HG03442 (cell line): ENCODE data around the gene OCIAD2.
"Not testable (repeated sequence)": the region's sequence is repeated elsewhere in the genome, so short reads cannot be mapped to it uniquely, and the experiment has no call there.

ENCODE experiments used
- ATAC-seq: cut with Tn5 transposase; IDR thresholded peaks from one replicate; pipeline ENCODE4 v1.9.1; 2021; ENCODE audit warnings: mild to moderate bottlenecking, moderate library complexity; ENCODE audit not compliant: unreplicated experiment

The OCIAD2 gene

DNA sequence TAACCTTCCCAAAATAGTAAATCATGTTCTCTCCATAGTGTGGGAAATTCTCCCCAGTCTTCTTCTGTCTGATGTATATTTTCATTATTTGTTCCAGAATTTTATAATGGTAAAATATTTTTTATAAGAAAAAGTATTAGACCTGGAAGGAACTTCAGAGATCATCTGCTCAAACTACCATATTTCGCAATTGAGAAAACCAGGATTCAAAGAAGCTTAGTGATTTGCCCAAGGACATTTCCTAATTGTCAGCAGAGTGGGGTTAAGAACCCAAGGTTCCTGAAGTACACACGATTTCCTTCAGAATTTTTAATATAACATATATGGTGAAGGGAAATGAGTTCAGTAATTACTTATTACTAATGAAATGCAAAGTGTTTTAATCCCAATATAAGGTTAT is 51.6 kb downstream of the OCIAD2 start:
- no peak for ATAC-seq

DNA sequence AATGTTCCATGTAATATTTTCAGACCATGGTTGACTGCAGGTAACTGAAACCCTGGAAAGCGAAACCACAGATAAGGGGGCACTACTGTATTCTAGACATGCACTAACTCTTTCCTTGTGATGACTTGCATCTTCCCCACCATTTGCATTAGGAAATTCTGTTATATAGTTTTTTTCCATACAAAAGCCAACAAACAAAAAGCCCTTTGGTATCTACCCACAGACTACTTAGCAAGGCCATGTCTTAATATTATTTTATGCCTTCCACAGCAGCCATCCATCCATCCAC is 52.2 kb downstream of the OCIAD2 start:
- no peak for ATAC-seq

DNA sequence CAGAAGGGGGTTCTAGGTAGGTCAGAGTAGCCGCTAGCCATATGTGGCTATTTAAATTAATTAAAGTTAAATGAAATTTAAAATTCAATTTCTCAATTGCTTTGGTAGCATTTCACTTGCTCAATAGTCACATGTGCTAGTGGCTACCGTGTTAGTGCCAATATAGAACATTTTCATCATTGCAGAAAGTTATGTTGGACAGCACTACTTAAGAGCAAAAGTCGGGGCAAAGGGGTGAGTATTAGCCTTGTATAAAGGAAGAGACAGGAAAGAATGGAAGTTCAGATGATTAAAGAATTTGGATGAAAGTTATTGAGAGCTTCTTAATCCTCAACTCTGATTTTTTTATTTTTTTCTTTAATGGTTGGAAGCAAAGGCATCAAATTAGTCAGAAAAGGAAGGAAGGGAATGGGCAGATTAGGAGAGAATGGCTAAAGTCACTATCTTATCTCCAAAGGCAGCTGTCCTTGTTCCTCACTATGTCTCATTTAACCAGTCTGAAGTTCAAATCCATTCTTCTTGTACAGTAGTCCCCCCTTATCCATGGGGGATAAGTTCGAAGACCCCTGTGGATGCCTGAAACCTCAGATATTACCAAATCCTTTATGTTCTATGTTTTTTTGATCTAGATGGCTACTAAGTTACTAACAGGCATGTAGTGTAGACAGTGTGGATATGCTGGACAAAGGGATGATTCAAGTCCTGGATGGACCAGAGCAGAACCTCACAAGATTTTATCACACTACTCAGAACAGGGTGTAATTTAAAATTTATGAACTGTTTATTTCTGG is 52.8 kb downstream of the OCIAD2 start:
- no peak for ATAC-seq

DNA sequence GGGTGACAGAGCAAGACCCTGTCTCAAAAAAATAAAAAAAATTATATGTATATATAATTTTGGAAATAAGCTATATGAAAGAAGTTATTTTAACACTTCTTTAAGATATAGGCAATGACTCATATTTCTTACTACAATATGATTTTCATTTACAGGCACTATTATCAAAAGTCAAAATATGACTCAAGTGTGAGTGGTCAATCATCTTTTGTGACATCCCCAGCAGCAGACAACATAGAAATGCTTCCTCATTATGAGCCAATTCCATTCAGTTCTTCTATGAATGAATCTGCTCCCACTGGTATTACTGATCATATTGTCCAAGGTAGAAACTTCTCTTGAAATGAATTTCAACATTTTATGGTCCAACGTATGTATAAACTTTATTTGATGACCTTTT is 54.9 kb downstream of the OCIAD2 start:
- no peak for ATAC-seq

DNA sequence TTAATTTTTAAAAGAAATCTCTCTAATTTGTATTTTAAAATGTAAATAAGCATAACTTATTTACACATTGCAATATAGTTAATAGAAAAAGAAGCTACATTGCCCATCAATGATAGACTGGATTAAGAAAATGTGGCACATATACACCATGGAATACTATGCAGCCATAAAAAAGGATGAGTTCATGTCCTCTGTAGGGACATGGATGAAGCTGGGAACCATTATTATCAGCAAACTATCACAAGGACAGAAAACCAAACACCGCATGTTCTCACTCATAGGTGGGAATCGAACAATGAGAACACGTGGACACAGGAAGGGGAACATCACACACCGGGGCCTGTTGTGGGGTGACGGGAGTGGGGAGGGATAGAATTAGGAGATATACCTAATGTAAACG is 57.8 kb downstream of the OCIAD2 start:
- not testable (repeated sequence) for ATAC-seq

DNA sequence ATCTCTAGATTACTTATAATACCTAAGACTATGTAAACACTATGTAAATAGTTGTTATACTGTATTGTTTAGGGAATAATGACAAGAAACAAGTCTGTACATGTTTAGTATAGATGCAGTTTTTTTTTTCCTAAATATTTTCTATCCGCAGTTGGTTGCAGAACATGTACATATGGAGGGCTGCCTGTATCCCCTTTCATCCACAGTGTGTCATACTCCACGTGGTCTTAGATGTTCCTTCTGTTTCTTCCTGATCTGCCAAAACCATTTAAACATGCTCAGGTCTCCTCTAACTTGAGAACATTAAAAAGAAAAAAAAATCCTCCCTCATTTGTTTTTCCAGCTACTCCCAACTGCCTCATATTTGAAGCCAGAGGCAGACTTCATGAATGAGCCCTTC is 61.7 kb downstream of the OCIAD2 start:
- no peak for ATAC-seq

DNA sequence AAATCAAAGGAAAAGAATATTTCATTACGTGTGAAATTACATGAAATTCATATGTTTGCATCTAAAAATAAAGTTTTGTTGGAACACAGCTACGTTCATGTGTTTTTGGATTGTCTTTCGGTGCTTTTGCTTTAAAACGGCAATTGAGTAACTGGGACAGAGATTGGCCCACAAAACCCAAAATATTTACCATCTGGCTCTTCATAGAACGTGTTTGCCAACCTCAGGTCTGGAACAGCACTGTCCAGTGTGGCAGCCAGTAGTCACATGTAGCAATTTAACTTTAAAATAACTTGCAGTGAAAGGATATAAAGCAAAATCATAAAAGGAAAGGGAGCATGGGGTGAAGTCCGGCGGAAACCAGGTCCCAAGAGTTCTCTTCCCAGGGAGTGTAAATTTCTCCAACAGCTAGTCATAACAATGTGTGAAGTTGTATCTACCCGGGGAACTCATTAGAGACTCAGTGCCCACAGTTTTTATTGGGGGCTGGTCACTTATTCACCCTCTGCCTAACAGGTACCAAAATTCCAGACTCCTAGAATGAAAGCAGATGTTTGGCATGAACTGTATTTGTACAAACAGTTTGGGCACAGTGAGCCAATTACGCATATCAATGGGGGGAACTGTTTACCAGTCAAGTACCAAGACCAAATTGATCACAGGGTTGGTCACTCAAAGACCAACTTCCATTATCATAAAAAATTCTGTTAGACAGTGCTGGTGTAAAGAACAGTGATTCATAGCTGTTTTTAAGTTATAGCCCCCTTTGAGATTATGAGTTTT is 65.3 kb downstream of the OCIAD2 start:
- no peak for ATAC-seq

DNA sequence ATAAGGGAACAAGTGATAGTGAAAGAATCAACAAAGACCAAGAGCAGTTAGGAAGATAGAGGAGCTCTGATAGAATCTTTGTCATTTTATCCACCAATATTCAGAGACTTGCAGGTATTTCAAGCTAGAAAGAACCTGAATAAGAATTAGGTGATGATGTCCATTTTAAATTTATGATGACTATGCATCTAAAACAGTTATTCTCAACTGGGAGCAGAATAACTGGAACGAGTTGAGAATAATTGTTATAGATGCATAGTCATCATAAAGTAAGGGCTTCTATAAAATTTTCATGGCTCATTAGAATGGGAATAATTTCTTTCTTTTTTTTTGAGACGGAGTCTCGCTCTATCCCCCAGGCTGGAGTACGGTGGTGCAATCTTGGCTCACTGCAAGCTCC is 69.9 kb downstream of the OCIAD2 start:
- no peak for ATAC-seq
